Chondrocyte (in vitro differentiated cells): ENCODE results near the gene ITPKA. TPM values are rescaled to one million over a fixed set of nuclear protein-coding genes. Genes with fewer than 3 reads are reported as not detected.

ENCODE experiments used
- DNase-seq: peaks from one replicate; pipeline ENCODE4 v3.0.0; 2021; ENCODE audit warnings: mixed read lengths, low spot score
- H3K27ac Mint-ChIP-seq: one replicate; pipeline ENCODE4 v1.8.0; 2021; ENCODE audit warnings: mild to moderate bottlenecking, moderate library complexity, mixed read lengths; ENCODE audit not compliant: unreplicated experiment
- H3K27me3 Mint-ChIP-seq: 2 replicates; pipeline ENCODE4 v1.8.0; 2021; ENCODE audit warnings: low read depth, mixed read lengths
- H3K36me3 Mint-ChIP-seq: 2 replicates; pipeline ENCODE4 v1.8.0; 2021; ENCODE audit warnings: low read depth, mixed read lengths
- H3K4me1 Mint-ChIP-seq: 2 replicates; pipeline ENCODE4 v1.8.0; 2021; ENCODE audit warnings: low read depth, mild to moderate bottlenecking, mixed read lengths
- H3K4me3 Mint-ChIP-seq: one replicate; pipeline ENCODE4 v1.8.0; 2021; ENCODE audit warnings: mild to moderate bottlenecking, moderate library complexity, mixed read lengths; ENCODE audit not compliant: unreplicated experiment
- H3K9me3 Mint-ChIP-seq: 2 replicates; pipeline ENCODE4 v1.8.0; 2021; ENCODE audit warnings: low read depth, mixed read lengths
- total RNA-seq: library from RNA; stranded (reverse); gene quantifications from 3 replicates; pipeline ENCODE4 v1.2.1, GENCODE V29; 2021
- TF ChIP-seq, protein P1 (sequence below): fragments of 200-600 bp; sonication (generic); IDR thresholded peaks from 2 replicates; pipeline ENCODE4 v1.5.0; 2021; ENCODE audit warnings: antibody characterized with exemption, mild to moderate bottlenecking, moderate library complexity

Gene ITPKA
- total RNA-seq, 1 donor from 2014 or later: 0.32 TPM

DNA sequence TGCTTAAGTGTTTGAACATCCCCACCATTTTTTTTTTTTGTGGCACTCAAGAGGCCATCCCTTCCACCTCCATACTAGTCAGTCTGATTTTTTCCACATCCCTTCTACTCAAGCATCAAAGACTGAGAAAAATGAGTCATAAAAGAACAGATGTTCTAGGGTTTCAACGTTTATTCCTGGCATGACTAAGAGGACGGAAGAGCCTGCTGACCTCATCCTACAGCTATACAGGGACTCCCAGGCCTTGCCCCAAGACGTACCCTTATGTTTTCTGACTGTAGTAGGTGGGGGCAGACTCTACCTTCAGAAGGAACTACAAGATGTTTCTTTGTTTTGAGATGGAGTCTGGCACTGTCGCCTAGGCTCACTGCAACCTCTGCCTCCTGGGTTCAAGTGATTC is 3.3 kb upstream of the ITPKA start:
- peak overlapping the region; percentile 6 for H3K27ac Mint-ChIP-seq
- peaks cover 1% of the 10 kb centered on the region for H3K36me3 Mint-ChIP-seq
- H3K4me3 Mint-ChIP-seq: no peak overlapping the region
- H3K27me3 Mint-ChIP-seq: peaks cover 12% of the 10 kb centered on the region
- H3K4me1 Mint-ChIP-seq: peaks cover 19% of the 10 kb centered on the region
- TF ChIP-seq, protein P1, sequence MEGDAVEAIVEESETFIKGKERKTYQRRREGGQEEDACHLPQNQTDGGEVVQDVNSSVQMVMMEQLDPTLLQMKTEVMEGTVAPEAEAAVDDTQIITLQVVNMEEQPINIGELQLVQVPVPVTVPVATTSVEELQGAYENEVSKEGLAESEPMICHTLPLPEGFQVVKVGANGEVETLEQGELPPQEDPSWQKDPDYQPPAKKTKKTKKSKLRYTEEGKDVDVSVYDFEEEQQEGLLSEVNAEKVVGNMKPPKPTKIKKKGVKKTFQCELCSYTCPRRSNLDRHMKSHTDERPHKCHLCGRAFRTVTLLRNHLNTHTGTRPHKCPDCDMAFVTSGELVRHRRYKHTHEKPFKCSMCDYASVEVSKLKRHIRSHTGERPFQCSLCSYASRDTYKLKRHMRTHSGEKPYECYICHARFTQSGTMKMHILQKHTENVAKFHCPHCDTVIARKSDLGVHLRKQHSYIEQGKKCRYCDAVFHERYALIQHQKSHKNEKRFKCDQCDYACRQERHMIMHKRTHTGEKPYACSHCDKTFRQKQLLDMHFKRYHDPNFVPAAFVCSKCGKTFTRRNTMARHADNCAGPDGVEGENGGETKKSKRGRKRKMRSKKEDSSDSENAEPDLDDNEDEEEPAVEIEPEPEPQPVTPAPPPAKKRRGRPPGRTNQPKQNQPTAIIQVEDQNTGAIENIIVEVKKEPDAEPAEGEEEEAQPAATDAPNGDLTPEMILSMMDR: no peak
- H3K9me3 Mint-ChIP-seq: peaks cover 3% of the 10 kb centered on the region
- DNase-seq: no peak

DNA sequence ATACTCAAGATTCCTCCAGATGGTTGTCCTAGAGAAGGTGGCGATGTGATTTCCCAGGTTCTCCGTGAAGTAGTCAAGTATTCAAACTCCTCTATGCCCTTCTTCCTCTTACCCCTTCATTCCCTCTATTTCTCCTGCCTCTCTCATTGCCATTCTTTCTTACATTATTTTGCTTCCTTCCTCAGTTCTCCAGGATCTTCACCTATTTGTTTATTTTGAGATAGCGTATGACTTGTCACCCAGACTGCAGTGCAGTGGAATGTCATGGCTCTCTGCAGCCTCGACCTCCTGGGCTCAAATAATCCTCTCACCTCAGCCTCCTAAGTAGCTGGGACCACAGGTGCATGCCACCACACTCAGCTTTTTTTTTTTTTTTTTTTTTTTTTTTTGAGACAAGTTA is 1.8 kb upstream of the ITPKA start:
- TF ChIP-seq, protein P1: no peak
- Mint-ChIP-seq H3K9me3 (peaks cover 3% of the 10 kb centered on the region), H3K4me1 (peaks cover 19% of the 10 kb centered on the region), H3K36me3 (no peaks in the 10 kb centered on the region), H3K4me3 (no peak overlapping the region), H3K27ac (peak overlapping the region; percentile 13), H3K27me3 (peaks cover 17% of the 10 kb centered on the region)
- no peak for DNase-seq

GRCh38 chr15:41492597-41493204 is 973 bp upstream of the ITPKA start:
- Mint-ChIP-seq H3K4me3 (peak overlapping the region; percentile 73), H3K27ac (no peak overlapping the region)
- TF ChIP-seq, protein P1: no peak

GRCh38 chr15:41493902-41494189 is 172 bp downstream of the ITPKA start:
- DNase-seq: no peak
- H3K4me3 Mint-ChIP-seq: peak overlapping the region; percentile 42
- peaks cover 3% of the 10 kb centered on the region for H3K9me3 Mint-ChIP-seq
- peaks cover 19% of the 10 kb centered on the region for H3K4me1 Mint-ChIP-seq
- peaks cover 1% of the 10 kb centered on the region for H3K36me3 Mint-ChIP-seq
- H3K27ac Mint-ChIP-seq: no peak overlapping the region
- TF ChIP-seq, protein P1: no peak
- peaks cover 33% of the 10 kb centered on the region for H3K27me3 Mint-ChIP-seq

More at GRCh38 chr15:41492597-41493204, 973 bp upstream of the ITPKA start:
- Mint-ChIP-seq H3K4me1 (peaks cover 19% of the 10 kb centered on the region), H3K9me3 (peaks cover 3% of the 10 kb centered on the region), H3K27me3 (peaks cover 24% of the 10 kb centered on the region), H3K36me3 (peaks cover 1% of the 10 kb centered on the region)
- no peak for DNase-seq

GRCh38 chr15:41494190-41494921 is 682 bp downstream of the ITPKA start:
- H3K27me3 Mint-ChIP-seq: peaks cover 37% of the 10 kb centered on the region
- H3K4me3 Mint-ChIP-seq: peak overlapping the region; percentile 42
- peaks cover 19% of the 10 kb centered on the region for H3K4me1 Mint-ChIP-seq

More at GRCh38 chr15:41494190-41494921, 682 bp downstream of the ITPKA start:
- peaks cover 1% of the 10 kb centered on the region for H3K36me3 Mint-ChIP-seq
- DNase-seq: no peak
- peaks cover 3% of the 10 kb centered on the region for H3K9me3 Mint-ChIP-seq
- H3K27ac Mint-ChIP-seq: no peak overlapping the region
- TF ChIP-seq, protein P1: peak; percentile 34
